ENCODE data around the gene LRRK2. TPM values are rescaled to one million over a fixed set of nuclear protein-coding genes. Genes with fewer than 3 reads are reported as not detected.

Gene LRRK2
- total and polyA plus RNA-seq, 2 of the 13 experiments (the other 11 are each of a cell fraction or from before 2014, with no cell fraction given) = not detected

DNA sequence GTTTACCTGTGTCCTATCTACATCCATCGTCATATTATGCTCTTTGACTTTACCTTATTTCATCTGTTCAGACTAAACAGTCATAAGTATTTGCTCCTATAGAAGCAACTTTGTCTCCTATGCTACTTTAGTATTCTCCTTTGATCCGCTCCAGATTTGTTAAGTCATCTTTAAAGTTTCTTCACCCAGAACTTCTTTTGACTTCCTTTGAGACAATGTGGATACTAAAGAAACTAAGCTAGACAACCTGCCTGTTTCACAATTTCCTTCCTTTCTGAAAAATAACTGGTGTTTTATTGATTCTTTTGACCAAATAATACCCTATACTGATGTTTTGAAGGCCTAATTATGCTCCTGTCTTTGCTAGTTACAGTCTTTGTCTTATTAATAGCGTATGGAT lies 30.0 kb upstream of the LRRK2 start (continued):
- TF ChIP-seq, protein P1, sequence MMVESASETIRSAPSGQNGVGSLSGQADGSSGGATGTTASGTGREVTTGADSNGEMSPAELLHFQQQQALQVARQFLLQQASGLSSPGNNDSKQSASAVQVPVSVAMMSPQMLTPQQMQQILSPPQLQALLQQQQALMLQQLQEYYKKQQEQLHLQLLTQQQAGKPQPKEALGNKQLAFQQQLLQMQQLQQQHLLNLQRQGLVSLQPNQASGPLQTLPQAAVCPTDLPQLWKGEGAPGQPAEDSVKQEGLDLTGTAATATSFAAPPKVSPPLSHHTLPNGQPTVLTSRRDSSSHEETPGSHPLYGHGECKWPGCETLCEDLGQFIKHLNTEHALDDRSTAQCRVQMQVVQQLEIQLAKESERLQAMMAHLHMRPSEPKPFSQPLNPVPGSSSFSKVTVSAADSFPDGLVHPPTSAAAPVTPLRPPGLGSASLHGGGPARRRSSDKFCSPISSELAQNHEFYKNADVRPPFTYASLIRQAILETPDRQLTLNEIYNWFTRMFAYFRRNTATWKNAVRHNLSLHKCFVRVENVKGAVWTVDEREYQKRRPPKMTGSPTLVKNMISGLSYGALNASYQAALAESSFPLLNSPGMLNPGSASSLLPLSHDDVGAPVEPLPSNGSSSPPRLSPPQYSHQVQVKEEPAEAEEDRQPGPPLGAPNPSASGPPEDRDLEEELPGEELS (CRISPR knock-in tag; IDR thresholded peaks at IDR 0.05) = no peak
- no peak for TF ChIP-seq ZSCAN9 (CRISPR knock-in tag; IDR thresholded peaks at IDR 0.05; ENCODE audit: borderline replicate concordance)
- TF ChIP-seq, protein P2, sequence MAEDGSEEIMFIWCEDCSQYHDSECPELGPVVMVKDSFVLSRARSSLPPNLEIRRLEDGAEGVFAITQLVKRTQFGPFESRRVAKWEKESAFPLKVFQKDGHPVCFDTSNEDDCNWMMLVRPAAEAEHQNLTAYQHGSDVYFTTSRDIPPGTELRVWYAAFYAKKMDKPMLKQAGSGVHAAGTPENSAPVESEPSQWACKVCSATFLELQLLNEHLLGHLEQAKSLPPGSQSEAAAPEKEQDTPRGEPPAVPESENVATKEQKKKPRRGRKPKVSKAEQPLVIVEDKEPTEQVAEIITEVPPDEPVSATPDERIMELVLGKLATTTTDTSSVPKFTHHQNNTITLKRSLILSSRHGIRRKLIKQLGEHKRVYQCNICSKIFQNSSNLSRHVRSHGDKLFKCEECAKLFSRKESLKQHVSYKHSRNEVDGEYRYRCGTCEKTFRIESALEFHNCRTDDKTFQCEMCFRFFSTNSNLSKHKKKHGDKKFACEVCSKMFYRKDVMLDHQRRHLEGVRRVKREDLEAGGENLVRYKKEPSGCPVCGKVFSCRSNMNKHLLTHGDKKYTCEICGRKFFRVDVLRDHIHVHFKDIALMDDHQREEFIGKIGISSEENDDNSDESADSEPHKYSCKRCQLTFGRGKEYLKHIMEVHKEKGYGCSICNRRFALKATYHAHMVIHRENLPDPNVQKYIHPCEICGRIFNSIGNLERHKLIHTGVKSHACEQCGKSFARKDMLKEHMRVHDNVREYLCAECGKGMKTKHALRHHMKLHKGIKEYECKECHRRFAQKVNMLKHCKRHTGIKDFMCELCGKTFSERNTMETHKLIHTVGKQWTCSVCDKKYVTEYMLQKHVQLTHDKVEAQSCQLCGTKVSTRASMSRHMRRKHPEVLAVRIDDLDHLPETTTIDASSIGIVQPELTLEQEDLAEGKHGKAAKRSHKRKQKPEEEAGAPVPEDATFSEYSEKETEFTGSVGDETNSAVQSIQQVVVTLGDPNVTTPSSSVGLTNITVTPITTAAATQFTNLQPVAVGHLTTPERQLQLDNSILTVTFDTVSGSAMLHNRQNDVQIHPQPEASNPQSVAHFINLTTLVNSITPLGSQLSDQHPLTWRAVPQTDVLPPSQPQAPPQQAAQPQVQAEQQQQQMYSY (CRISPR knock-in tag; IDR thresholded peaks at IDR 0.05) = no peak

DNA sequence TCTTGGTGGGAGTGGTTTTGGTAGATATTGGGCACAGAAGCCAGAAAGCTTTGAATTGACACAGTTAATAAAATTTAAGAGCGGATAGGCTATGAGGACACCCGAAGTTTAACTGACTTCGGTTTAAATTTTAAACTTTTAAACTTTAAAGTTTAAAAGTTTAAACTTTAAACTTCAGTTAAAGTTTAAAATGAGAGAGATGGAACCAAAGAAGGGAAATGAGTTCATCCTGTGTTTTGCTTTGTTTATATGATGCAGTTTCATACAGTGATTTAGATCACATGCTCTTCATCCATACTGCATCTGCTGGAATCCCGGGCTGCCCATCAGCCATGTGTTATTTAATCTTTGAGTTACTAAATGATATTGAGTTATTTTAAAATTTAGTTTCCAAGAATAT lies 27.2 kb upstream of the LRRK2 start:
- Histone ChIP-seq H2AFZ (ENCODE audit: low read length) (no peak overlapping the region), H4K20me1 (ENCODE audit: insufficient read depth, low read length) (no peaks in the 10 kb centered on the region), H3K27me3 (ENCODE audit: control insufficient read depth in 1 of 2, insufficient read depth in 2 of 2, low read length in 2 of 2) (no peaks in the 10 kb centered on the region), H3K9ac (ENCODE audit: insufficient read depth, low read depth, low read length) (no peak overlapping the region), H3K9me3 (ENCODE audit: low read length) (no peaks in the 10 kb centered on the region), H3K4me3 (replicated peaks in 1 of 3; ENCODE audit: insufficient read depth in 1 of 3, low read depth in 2 of 3, low read length in 3 of 3) (no peak overlapping the region), H3K79me2 (ENCODE audit: insufficient read depth, low read length) (no peaks in the 10 kb centered on the region), H3K36me3 (replicated peaks in 1 of 2; ENCODE audit: control insufficient read depth in 1 of 2, insufficient read depth in 2 of 2, low read length in 2 of 2) (no peaks in the 10 kb centered on the region), H3K27ac (ENCODE audit: extremely low read length, insufficient read depth, low read length) (no peak overlapping the region), H3K4me2 (ENCODE audit: low read depth, low read length) (no peak overlapping the region), H3K4me1 (ENCODE audit: insufficient read depth, low read length) (no peaks in the 10 kb centered on the region)
- POLR2A ChIA-PET = no interaction called here
- in situ Hi-C loops (cut with HindIII; ENCODE audit: extremely low pct_ligation_motif_present, low pct_unique_long_range_greater_than_20kb) (no loop called here), intact Hi-C loops (cut with micrococcal nuclease; ENCODE audit: unreplicated experiment) (no loop called here)
- ATAC-seq (no peak), FAIRE-seq (no peak), DNase-seq (ENCODE audit: low spot score) (no peak)
- BruUV-seq (replicated peaks) = no TSS peak
- TF ChIP-seq ZNF143 (CRISPR knock-in tag; IDR thresholded peaks at IDR 0.05) = no peak
- no peak for TF ChIP-seq ZNF737 (CRISPR knock-in tag; IDR thresholded peaks at IDR 0.05; ENCODE audit: borderline replicate concordance)
- TF ChIP-seq, protein P3, sequence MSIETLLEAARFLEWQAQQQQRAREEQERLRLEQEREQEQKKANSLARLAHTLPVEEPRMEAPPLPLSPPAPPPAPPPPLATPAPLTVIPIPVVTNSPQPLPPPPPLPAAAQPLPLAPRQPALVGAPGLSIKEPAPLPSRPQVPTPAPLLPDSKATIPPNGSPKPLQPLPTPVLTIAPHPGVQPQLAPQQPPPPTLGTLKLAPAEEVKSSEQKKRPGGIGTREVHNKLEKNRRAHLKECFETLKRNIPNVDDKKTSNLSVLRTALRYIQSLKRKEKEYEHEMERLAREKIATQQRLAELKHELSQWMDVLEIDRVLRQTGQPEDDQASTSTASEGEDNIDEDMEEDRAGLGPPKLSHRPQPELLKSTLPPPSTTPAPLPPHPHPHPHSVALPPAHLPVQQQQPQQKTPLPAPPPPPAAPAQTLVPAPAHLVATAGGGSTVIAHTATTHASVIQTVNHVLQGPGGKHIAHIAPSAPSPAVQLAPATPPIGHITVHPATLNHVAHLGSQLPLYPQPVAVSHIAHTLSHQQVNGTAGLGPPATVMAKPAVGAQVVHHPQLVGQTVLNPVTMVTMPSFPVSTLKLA (IDR thresholded peaks at IDR 0.05) = peak; percentile 90
- CTCF ChIA-PET (ENCODE audit: low intra/inter-chr PET ratio, low total read pairs) = no interaction called here
- WGBS (ENCODE audit: low lambda C conversion rate) = 21% methylated on average over 4 of the region's 4 CpGs
